Myocyte (in vitro differentiated cells): Measurements from ENCODE around the gene TAF1C. TPM values are rescaled to one million over a fixed set of nuclear protein-coding genes. Genes with fewer than 3 reads are reported as not detected.
"Not testable (repeated sequence)": the region's sequence is repeated elsewhere in the genome, so short reads cannot be mapped to it uniquely, and the experiment has no call there.

Source experiments
- DNase-seq: peaks from one replicate; pipeline ENCODE4 v3.0.0-alpha.2; 2012; ENCODE audit warnings: low read depth
- total RNA-seq: library from RNA; depleted of rRNA; stranded (reverse); fragments of >200 nt; gene quantifications from 2 replicates; pipeline ENCODE4 v1.2.3, GENCODE V29; 2014

The TAF1C gene
- total RNA-seq, 1 donor from 2014 or later: 23.6 TPM

DNA sequence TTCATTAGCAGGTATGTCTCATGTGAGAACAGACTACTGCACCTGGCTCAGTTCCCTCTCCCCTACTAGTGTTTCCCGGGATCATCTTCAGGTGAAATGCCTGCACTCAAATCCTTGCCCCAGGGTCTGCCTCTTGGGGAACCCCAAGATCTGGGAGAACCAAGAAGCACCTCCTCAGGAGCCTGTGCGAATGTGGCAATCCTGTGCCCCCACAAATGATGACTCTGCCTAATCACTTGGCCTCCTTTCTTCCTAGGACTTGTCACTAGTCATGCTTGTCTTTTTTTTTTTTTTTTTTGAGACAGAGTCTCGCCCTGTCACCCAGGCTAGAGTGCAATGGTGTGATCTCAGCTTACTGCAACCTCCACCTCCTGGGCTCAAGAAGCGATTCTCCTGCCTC lies 25.8 kb upstream of the TAF1C start:
- no peak for DNase-seq

DNA sequence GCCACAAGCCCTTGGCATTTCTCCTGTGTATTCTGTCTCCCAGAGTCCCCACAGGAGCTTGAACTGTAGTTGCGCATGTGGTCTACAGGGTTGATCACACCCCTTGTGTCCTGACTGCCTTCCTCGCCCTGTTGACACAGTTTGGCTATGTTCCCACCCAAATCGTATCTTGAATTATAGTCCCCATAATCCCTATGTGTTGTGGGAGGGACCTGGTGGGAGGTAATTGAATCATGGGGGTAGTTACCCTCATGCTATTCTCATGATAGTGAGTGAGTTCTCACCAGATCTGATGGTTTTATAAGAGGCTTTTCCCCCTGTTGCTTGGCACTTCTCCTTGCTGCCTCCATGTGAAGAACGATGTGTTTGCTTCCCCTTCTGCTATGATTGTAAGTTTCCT lies 25.3 kb upstream of the TAF1C start:
- DNase-seq: no peak

DNA sequence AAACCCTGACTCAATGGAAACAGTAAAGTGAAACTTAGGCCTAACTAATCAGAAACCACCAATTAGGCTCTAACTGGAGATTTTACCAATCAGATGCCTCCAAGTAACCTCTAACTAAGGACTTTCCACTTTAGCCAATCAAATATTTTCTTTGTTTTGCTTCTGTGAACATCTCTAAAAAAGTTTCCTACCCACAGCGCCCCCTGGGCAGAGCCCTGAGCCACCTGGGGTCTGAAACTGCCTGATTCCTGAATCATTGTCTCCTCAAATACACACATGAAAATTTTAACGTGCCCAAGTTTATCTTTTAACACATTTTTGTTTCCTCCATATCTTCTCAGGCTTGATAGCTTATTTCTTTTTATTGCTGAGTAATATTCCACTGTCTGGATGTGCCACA lies 23.1 kb upstream of the TAF1C start:
- DNase-seq: no peak

DNA sequence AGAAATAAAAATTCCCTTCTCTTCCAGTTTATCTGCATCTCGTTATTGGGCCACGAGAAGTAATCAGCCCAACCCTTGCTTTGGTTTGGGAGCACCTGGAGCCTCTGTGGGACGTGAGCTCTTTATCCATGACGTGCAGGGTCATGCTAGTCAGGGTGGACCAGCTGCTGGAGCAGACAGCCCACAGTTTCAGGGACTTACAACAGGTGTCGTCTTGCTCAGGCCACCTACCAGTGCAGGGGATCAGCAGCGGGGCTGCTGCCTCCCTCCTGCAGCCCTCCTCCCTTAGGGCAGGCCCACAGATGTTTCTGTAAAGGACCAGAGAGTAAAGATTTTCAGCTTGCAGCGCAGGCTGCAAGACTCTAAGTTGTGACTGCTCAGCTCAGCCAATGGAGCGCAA lies 21.0 kb upstream of the TAF1C start:
- DNase-seq: no peak

DNA sequence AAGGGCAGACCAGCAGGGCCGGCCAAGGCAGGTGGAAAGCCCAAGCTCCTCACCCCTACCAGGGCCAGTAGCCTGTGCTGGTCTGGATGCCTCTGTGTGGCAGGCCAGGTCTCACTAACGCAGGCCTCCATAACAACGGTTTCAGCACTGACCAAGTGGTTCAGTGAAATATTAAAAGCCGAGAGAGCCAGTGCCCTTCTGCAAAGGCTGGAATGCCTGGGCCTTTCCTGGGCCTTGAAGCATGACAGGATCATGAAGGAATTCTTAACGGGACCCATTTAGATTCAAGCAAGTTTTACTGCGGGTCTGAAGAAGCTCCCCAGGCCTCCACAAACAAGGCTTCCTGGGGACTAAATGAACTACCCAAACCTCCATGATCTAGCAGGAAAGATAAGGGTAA lies 20.4 kb upstream of the TAF1C start:
- DNase-seq: no peak

DNA sequence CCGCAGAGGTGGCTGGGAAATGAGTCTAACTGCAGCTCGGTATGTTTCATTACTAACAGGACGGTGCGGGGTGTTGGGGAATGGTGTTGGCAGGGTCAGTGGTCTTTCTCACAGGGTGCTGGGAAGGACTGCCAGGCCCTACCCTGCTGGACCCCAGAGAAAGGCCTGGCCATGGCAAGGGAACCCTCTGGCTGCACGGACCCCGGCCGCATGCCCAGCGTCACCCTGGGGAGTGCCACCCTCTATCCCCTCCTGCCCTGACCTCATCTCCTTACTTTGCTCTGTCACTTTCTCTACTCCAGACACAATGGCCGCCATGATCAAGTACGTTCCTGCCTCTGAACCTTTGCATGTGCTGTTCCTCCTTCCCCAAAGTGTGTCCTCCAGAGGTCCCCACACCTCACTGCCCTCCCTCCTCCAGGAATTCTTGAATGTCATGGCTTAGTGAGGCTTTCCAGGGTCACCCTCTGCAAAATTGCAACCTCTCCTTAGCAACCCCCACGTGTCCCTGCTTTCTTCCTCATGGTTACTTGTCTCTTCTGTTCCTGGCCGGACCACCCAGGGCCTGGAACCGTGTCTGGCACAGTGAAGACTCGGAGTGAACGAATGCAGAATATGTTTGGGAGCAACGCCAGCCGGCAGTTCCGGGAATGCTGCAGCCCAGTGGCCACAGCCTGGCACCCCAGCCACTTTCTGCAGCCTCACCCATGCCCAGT lies 19.3 kb upstream of the TAF1C start:
- no peak for DNase-seq

DNA sequence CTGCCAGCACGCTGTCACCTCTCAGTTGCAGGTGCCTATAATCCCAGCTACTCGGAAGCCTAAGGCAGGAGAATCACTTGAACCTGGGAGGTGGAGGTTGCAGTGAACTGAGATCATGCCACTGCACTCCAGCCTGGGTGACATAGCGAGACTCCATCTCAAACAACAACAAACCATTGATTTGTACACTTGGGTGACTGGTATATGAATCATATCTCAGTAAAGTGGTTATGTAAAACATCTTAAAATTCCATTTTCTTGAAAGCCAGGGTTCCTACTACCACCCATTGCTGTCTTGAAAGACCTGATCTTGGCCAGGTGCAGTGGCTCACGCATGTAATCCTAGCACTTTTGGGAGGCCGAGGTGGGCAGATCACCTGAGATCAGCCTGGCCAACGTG lies 18.3 kb upstream of the TAF1C start:
- not testable (repeated sequence) for DNase-seq

DNA sequence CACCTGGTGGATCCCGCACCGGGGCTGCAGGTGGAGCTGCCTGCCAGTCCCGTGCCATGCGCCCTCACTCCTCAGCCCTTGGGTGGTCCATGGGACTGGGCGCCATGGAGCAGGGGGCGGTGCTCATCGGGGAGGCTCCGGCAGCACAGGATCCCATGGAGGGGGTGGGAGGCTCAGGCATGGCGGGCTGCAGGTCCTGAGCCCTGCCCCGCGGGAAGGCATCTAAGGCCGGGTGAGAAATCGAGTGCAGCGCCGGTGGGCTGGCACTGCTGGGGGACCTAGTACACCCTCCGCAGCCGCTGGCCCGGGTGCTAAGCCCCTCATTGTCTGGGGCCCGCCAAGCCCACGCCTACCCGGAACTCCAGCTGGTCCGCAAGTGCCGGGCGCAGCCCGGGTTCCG lies 17.7 kb upstream of the TAF1C start:
- DNase-seq: not testable (repeated sequence)

DNA sequence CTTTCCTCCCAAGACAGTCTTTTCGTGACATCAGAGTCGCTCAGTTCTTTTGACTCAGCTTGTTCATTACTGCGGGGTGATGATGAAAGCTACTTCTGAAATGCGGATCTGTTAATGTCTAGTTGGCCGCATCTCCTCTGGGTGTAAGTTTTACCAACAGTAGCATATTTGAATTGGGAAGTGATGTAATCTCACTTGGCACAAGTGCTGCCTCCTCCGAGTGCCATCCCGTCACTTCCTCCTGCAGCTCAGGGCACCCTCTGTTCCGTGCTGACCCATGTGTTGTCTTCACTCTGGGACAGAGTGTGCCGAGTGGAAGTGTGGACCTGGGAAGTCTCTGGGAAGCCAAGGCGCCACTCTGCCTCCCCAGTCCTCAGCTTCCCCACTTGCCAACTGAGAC lies 13.0 kb upstream of the TAF1C start:
- no peak for DNase-seq

DNA sequence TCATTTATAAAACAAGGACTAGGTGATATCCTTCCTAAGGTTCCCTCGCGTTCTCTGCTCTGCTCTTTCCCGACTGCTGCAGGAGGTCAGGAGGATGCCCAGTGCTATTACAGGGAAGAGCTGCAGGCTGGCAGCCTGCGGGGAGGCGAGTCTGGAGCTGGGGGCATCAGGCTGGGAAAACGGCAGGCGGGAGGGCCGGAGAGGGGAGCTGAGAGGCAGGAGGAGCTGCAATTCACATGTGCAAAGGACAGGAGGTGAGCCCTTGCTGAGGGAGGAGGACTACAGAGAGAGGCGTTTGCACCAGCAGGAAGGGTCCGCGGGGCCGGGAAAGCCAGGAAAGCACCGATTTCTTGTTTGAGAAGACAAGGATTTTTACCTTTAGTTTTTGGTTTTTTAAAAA lies 12.2 kb upstream of the TAF1C start:
- DNase-seq: no peak

DNA sequence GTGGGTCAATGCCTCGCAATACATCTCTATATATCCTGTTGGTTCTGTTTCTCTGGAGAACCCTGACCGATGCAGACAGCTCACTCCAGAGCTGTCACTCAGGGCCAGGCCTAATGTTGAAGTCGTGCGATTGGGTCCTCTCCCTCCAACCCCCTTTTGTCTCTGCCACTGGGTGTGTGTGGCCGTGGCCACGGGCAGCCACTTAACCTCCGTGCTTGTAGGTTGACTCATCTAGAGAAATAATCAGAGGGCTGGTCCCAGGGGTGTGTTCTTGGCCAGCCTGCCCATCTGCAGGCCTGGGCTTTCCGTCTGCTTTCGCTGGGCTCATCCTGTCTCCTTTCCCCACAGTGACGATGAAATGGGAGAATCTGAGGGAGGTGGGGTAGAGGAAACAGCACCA lies 11.5 kb upstream of the TAF1C start:
- peak; percentile 59 for DNase-seq

DNA sequence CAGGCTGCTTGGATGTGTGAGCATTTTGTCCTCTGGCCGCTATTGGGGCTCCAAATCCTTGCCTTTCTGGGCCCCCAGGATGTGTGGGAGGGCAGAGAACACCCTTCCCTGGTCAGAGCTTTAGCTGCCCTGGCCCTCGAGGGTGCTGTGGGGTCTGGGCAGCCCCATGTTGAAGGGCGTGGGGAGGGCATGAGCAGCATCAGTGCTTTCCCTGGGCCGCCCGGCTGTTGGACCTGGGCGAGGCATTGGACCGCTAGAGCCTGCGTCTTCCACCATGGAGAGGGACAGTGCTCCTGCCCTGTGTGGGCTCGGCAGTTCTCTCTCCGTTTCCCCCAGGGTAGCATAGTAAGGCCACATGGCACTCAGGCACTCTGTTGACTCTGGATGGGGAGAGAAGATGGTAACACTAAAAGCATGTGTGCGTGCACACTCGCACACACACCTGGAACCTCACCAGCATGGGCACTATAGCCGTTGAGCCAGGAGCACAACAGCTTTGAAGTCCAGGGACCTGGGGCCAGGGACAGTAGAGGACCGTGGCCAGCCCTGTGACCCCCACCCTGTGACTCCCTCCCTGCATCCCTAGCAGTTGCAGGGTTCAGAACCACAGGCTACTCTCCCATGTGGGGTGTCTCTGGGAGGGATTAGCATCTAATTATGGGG lies 10.7 kb upstream of the TAF1C start:
- no peak for DNase-seq

DNA sequence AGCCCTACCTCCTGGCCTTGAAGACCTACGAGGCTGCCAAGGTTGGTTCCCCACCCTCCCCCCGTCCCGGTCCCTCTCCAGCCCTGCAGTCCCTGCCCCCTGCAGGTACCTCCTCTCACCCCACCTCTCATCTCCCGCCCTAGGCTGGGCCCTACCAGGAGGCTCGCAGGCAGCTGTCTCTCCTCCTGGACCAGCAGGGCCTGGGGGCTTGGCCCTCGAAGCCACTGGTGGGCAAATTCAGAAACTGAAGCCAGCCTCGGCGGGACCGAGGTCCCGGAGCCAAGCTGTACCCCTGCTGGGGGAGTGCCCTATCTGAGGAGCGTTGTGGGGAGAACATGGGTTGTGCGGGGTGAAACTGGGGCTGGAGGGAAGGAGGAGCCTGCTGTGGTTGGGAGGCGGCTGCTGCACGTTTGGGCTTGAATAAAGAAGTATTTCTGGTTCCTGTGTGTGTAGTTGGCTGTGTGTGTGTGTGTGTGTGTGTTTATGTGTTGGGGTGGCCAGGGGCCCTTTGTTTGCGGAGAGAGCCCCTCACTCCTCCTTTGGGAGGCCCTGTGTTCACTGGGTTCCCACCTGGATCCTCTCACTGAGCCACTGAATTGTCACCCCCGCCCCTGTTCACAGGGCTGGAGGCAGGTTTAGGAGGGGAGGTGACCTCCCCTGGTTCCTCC lies 10.0 kb upstream of the TAF1C start:
- no peak for DNase-seq

DNA sequence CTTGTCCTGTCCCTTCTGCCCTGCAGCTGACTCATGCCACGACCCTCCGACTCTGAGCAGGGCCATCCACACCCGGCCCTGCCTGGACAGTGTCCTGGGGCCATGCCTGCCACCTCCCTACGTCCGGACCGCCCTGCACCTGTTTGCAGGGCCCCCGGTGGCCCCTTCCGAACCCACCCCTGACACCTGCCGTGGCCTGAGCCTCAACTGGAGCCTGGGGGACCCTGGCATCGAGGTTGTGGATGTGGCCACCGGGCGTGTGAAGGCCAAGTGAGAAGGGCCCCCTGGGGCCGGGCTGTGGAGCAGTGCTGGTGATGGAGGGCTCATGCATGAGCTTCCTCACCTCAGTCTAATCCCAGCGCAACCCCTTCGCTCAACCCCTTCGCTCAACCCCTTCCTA lies 9.2 kb upstream of the TAF1C start:
- DNase-seq: no peak

DNA sequence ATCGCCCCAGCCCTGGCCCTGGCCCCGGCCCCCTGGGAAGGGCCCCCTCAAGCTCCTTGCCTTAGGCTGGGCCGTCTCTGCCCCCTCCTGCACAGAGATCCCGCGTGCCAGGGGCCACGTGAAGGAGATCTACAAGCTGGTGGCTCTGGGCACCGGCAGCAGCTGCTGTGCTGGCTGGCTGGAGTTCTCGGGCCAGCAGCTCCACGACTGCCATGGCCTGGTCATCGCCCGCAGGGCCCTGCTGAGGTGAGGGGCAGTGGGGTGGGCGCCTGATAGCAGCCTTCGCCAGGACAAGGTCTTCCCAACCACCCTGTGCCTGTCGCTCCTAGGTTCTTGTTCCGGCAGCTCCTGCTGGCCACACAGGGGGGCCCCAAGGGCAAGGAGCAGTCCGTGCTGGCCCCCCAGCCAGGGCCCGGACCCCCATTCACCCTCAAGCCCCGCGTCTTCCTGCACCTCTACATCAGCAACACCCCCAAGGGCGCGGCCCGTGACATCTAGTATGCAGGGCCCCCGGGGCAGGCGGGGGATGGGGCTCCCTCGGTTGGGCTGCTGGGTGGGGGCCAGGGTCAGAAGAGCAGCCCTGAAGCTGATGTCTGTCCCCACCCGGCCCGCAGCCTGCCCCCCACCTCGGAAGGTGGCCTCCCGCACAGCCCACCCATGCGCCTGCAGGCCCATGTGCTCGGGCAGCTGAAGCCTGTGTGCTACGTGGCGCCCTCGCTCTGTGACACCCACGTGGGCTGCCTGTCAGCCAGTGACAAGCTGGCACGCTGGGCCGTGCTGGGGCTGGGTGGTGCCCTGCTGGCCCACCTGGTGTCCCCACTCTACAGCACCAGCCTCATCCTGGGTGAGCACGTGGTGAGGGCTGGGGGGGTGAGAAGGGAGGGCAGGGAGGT lies 8.6 kb upstream of the TAF1C start:
- no peak for DNase-seq

DNA sequence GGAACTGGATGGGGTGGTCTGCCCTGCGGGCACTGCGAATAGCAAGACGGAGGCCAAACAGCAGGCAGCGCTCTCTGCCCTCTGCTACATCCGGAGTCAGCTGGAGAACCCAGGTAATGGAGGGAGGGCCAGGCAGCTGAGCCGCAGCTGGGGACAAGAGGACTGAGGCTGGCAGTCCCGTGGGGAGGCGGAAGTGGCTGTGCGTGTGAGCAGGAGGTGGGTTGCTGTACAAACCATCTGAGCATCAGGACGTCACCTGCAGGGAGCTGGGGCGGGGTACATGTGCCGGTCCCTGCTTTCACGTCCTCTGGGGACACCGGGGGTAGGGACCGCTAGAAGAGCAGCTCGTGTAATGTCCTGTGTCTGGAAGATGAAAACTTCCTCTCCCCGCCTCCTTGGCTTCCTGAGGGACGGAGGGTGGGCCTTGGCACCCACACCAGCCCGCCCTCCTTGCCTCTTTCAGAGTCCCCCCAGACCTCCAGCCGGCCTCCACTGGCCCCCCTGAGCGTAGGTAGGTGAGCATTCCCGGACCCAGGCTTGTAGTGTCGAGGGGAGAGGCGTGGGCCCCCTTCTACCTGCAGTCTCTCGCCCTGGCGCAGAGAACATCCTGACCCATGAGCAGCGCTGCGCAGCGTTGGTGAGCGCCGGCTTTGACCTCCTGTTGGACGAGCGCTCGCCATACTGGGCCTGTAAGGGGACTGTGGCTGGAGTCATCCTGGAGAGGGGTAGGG lies 7.8 kb upstream of the TAF1C start:
- DNase-seq: no peak

DNA sequence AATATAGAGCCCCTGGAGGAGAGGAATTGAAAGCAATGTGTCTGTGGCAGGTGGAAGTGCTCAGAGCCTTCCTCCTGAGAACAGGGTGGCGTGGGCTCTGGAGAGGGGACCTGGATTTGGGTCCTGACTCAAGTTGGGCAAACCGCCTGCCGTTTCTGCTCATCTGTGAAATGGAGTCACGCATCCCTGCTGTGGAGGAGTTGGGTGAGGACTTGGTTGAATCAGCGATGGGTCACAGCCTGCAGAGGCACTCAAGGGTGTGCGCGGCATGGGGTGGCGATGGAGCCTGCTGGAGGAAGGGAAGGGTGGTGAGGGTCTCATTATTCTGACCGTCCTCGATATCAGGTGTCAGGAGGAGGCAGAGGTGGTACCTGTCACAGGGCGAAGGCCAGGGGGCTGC lies 7.2 kb upstream of the TAF1C start:
- DNase-seq: no peak

DNA sequence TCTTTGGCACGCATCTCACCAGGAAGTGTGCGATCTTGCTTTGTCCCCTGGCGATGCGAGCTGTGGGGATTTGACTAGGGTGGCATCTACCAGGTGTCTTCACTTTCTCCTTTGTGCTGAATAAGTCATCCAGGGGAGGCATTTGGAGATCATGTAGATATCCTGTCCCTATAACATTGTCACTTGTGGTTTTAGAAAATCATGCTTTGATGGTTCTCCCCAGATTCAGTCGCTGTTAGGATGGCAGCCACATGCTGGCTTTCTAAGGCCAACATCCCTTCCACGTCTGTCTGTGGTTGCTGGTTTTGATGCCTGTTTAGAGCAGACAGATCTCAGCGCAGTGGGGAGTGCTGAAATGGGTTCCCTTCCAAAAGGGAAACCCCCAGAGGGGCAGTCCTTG lies 6.6 kb upstream of the TAF1C start:
- no peak for DNase-seq

DNA sequence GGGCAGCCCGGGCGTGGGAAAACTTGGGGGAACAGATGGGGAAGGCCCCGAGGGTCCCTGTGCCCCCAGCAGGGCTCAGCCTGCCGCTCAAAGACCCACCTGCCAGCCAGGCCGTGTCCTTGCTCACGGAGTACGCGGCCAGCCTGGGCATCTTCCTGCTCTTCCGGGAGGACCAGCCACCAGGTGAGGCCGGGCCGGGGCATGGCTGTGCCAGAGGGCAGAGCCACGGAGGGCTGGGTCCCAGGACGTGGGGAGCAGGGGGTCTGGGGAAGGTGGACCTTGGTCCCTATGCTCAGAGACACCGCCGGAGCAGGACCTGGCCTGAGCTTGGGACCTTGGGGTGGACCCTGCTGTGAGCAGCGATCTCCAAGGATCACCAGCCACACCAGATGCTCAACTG lies 4.6 kb upstream of the TAF1C start:
- DNase-seq: no peak

DNA sequence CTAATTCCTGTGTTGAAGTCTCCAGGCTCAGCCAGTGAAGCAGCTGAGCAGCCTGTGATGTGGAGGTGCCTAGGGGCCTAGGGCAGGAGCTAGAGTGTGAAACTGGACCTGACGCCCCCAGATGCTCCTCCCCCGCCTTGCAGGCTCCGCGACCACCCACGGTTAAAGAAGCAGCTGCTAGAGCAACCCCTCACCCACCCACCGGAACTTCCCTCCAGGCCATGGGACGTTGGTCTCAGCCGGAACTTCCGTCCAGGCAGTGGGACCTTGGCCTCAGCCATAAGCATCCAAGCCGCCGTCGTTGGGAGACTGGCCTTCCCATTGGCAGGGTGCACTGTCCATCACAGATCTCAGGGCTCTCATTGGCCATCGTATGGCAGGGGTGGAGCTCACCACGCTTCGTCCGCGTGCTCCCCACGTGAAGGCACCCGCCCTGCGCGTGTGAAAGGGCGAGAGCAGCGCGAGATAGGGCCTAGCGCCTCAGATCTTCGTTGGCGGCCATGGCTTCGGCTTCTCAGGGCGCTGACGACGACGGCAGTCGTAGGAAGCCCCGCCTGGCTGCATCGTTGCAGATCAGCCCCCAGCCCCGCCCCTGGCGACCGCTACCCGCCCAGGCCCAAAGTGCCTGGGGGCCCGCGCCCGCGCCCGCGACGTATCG lies 4.0 kb upstream of the TAF1C start, which contains the start of gene ADAD2:
ADAD2 (plus strand) TSS at position 427 of the 658 bp plus-strand sequence; CDS start at position 501, 74 bp downstream.
- no peak for DNase-seq
